Measurements from ENCODE around the gene LYRM4.

LYRM4 gene

GRCh38 chr6:5059036-5059896 lies 201.5 kb downstream of the LYRM4 start:
- no peak for TF ChIP-seq ZNF600 (tag by site-specific recombination; IDR thresholded peaks at IDR 0.05)
- no peak for TF ChIP-seq ZNF510 (tag by site-specific recombination; IDR thresholded peaks at IDR 0.05; ENCODE audit: insufficient replicate concordance)
- TF ChIP-seq ZNF629 (tag by site-specific recombination; IDR thresholded peaks at IDR 0.05): no peak
- TF ChIP-seq ZNF488 (tag by site-specific recombination; IDR thresholded peaks at IDR 0.05): no peak
- TF ChIP-seq ZNF521 (tag by site-specific recombination; IDR thresholded peaks at IDR 0.05): no peak
- no peak for TF ChIP-seq ZBTB21 (tag by site-specific recombination; IDR thresholded peaks at IDR 0.05)
- Histone ChIP-seq H3K27ac (ENCODE audit: extremely low read depth, low read depth, low read length) (no peak overlapping the region), H3K9me3 (ENCODE audit: control insufficient read depth, insufficient read depth, low read depth, low read length) (no peaks in the 10 kb centered on the region), H3K4me3 (ENCODE audit: low read depth, low read length) (no peak overlapping the region), H3K36me3 (ENCODE audit: control insufficient read depth in 2 of 2, insufficient read depth in 1 of 2, low read length in 2 of 2) (no peaks in the 10 kb centered on the region), H3K4me1 (ENCODE audit: control insufficient read depth, insufficient read depth, low read length) (no peaks in the 10 kb centered on the region)
- ChIA-PET POLR2A (interaction anchor here (0.6 kb wide), 1 partner anchor 228 kb away, joined by 3 read pairs; no protein-coding TSS in a partner anchor), CTCF (interaction anchor here (0.6 to 6.2 kb wide), 9 partner anchors 11 to 1485 kb away, joined by 3 to 34 read pairs (median 4); no protein-coding TSS in a partner anchor)

Data from HEK293 (cell line).